ENCODE data around the gene MCTP2.

Gene MCTP2

DNA sequence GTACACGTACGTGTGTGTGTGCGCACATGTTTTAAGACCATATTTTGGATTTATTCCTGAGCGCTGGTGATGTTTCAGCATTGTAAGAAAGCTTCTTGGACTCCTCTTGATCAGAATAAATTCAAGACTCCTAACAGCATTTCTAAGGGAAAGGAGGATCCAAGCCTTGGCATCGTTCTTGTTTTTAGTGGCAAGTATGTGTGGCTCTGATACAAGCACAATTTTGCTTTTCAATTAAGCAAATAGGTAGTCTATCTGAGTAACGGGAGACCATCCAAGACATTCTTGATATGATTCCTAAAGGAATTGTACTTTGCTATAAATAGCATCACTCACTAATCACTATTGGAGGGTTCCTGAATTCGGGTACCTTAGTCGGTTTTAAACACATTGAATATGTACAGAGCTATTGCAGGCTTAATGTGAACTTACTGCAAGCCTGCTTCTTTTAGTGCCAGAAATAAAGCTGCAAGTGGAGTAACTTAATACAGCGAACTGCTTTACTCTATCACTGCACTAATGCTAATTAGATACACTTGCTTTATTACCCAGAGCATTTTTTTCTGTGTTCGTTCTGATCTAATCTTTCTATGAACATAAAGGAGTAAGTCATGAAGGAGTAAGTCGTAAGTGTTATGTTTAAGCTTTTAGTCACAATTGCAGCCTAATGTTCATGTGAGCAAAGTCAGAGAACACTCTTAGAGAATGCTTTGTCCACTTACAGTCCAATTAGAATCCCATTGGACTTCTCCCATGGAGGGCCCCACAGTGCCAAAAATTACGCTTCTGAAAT, 186.3 kb downstream of the MCTP2 start:
- no peak overlapping the region for H3K4me3 ChIP-seq (ENCODE audit: low read length)
- no peak for DNase-seq (ENCODE audit: low read depth)
- TF ChIP-seq, protein P1, sequence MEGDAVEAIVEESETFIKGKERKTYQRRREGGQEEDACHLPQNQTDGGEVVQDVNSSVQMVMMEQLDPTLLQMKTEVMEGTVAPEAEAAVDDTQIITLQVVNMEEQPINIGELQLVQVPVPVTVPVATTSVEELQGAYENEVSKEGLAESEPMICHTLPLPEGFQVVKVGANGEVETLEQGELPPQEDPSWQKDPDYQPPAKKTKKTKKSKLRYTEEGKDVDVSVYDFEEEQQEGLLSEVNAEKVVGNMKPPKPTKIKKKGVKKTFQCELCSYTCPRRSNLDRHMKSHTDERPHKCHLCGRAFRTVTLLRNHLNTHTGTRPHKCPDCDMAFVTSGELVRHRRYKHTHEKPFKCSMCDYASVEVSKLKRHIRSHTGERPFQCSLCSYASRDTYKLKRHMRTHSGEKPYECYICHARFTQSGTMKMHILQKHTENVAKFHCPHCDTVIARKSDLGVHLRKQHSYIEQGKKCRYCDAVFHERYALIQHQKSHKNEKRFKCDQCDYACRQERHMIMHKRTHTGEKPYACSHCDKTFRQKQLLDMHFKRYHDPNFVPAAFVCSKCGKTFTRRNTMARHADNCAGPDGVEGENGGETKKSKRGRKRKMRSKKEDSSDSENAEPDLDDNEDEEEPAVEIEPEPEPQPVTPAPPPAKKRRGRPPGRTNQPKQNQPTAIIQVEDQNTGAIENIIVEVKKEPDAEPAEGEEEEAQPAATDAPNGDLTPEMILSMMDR (IDR thresholded peaks at IDR 0.05; ENCODE audit: insufficient read depth, low read depth, low read length, missing control alignments) = no peak

DNA sequence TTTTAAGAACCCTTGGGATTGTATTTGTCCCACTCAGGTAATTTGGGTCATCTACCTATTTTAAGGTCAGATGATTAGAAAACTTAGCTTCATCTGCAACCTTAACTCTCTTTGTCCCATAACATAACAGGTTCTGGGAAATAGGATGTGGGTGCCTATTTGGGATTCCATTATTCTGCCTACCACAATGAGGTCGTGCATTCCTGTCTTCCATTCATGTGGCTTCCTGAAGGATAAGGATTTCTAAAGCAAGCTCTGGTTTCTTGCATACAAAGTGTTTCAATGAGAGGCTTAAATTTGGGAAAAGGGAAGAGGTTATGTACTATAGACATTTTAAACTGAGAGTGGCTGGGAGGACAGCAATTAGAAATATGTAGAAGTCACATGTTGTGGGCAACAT, 190.3 kb downstream of the MCTP2 start:
- TF ChIP-seq, protein P1 (IDR thresholded peaks at IDR 0.05; ENCODE audit: insufficient read depth, low read depth, low read length, missing control alignments) = no peak
- no peak for DNase-seq (ENCODE audit: low read depth)
- no peak overlapping the region for H3K4me3 ChIP-seq (ENCODE audit: low read length)

DNA sequence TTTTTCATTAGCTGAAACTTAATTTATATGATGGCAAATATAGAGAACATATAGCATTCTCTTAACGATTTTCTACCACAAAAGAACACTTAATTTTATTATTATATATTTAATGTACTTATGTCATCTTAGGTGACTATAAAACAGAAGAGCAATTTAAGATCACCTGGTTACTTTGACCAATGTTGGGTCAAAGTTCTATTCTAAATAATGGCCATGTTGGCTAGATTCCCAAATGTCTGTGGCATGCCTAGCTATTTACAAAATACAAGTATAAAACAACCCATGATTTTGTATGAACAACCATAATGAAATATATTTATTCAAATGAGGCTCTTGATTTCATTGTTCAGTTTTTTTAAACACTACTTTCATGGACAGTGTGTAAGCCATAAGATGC, 200.9 kb downstream of the MCTP2 start:
- no peak for DNase-seq (ENCODE audit: low read depth)
- H3K4me3 ChIP-seq (ENCODE audit: low read length) = no peak overlapping the region
- TF ChIP-seq, protein P1 (IDR thresholded peaks at IDR 0.05; ENCODE audit: insufficient read depth, low read depth, low read length, missing control alignments) = no peak

DNA sequence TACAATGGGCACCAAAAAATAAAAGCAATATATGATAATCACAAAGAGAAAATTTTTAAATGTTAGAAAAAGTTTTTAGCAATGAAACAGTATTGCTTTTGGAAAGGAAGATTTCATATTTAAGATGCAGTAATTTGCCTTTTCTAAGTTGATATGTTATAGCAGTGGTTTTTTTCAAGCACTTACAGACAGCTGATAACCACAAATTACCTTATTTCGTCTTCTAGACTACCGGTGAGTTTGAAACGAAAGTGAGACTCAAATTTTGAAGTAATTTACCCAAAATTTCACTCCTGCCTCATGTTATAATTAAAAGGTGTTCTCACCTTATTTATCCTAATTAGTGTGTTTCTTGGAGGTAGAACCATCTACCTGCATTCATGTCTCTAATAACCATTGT, 207.8 kb downstream of the MCTP2 start:
- H3K4me3 ChIP-seq (ENCODE audit: low read length) = no peak overlapping the region
- TF ChIP-seq, protein P1 (IDR thresholded peaks at IDR 0.05; ENCODE audit: insufficient read depth, low read depth, low read length, missing control alignments) = no peak
- no peak for DNase-seq (ENCODE audit: low read depth)

DNA sequence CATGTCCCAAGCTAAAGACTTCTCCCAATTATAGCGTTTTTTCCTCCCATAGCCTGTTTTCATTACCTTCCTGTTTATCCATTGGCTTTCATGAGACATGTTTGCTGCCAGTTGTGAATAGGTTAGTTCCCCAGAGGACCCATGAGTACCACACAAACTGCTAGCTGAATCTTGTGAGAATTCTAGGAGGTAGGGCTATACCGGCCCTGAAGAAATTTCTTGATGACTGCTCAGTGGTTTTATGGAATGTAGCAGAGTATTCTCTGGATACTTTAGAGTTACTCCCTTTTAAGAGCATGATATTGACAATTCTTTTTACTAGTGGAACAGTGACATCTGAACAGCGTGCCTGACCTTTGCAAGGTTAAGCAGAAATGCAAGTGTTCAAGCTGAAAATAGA, 210.4 kb downstream of the MCTP2 start:
- DNase-seq (ENCODE audit: low read depth) = no peak
- no peak overlapping the region for H3K4me3 ChIP-seq (ENCODE audit: low read length)
- TF ChIP-seq, protein P1 (IDR thresholded peaks at IDR 0.05; ENCODE audit: insufficient read depth, low read depth, low read length, missing control alignments) = no peak

DNA sequence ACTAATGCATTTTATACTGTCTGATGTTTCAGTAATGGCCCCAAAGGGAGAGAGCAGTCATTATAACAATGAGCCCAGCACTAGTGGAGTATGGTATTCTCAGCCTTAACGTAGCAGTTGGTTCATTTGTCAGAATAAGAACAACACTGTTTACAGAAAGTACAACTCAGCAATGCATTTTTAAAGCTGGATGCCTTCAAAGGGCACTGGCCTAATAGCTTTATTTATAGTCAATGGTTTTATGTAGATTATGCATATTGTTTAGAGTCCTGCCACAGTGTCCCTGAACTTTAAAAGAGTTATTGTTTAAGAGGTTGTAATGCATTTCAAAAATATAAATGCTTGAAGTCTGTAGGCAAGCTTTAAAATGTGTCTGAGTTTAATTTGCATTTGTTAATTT, 211.1 kb downstream of the MCTP2 start:
- TF ChIP-seq, protein P1 (IDR thresholded peaks at IDR 0.05; ENCODE audit: insufficient read depth, low read depth, low read length, missing control alignments) = no peak
- no peak for DNase-seq (ENCODE audit: low read depth)

DNA sequence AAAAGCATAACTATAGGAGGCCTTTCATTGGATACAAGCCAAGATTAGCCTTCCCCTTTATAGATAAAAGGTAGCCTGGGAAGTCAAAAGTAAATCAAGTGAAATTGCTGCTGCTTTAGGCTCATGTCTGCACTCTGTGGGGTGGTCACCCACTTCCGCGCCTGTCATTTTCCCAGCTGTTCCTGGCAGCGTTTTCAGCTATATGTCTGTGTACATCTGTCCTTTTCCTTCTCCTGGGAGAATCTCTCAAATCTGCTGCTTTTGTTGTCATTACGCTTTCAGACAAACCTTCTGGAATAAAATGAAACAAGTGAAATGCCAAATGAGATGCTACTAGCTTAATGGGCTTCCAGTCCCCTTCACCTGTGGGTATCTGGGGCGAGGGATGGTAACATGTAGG, 211.8 kb downstream of the MCTP2 start:
- DNase-seq (ENCODE audit: low read depth) = no peak
- no peak overlapping the region for H3K4me3 ChIP-seq (ENCODE audit: low read length)
- TF ChIP-seq, protein P1 (IDR thresholded peaks at IDR 0.05; ENCODE audit: insufficient read depth, low read depth, low read length, missing control alignments) = no peak

More for the DNA sequence above, 211.1 kb downstream of the MCTP2 start:
- no peak overlapping the region for H3K4me3 ChIP-seq (ENCODE audit: low read length)

All from epithelial cell of esophagus (primary cell).